ENCODE data around the gene RPL21.

GRCh38 chr13:27257233-27257568 lies 5.8 kb downstream of the RPL21 start:
- no peak for TF ChIP-seq CTCF (conservative IDR thresholded peaks at IDR 0.05 in 1 of 2, IDR thresholded peaks at IDR 0.05 in 1 of 2; ENCODE audit: low read depth in 1 of 2, low read length in 2 of 2)
- no peak for TF ChIP-seq EZH2 (IDR thresholded peaks at IDR 0.05; ENCODE audit: low read length, missing control alignments)

Measured in fibroblast of lung (primary cell).